Liver (tissue), 9 donors: Measurements from ENCODE around the gene ASTN1. TPM values are rescaled to one million over a fixed set of nuclear protein-coding genes. Genes with fewer than 3 reads are reported as not detected.

Experiments used
- DNase-seq: peaks from one replicate; pipeline ENCODE4 v3.0.0-alpha.2; 2017; ENCODE audit warnings: low spot score
- H3K27ac ChIP-seq, 2 donors: one replicate each; pipeline ENCODE4 v1.7.0; 2013; ENCODE audit warnings: inconsistent platforms in 2 of 2, low read length in 2 of 2, control low read depth in 1 of 2, low read depth in 1 of 2, mild to moderate bottlenecking in 1 of 2
- H3K27me3 ChIP-seq, 4 donors: one replicate each; pipeline versions ENCODE4 v1.6.1 to v1.7.0; 2013; ENCODE audit warnings: low read length in 3 of 4, inconsistent platforms in 1 of 4, mild to moderate bottlenecking in 1 of 4, moderate library complexity in 1 of 4; ENCODE audit not compliant: control insufficient read depth in 4 of 4, insufficient read depth in 4 of 4
- H3K36me3 ChIP-seq, 4 donors: one replicate each; pipeline versions ENCODE4 v1.6.1 to v1.7.0; 2013; ENCODE audit warnings: low read length in 3 of 4, mild to moderate bottlenecking in 3 of 4, low read depth in 1 of 4, moderate library complexity in 1 of 4; ENCODE audit not compliant: control insufficient read depth in 4 of 4, insufficient read depth in 3 of 4
- H3K4me1 ChIP-seq, 4 donors: one replicate each; pipeline versions ENCODE4 v1.6.1 to v1.7.0; 2013; ENCODE audit warnings: low read length in 3 of 4, mild to moderate bottlenecking in 3 of 4, moderate library complexity in 1 of 4; ENCODE audit not compliant: control insufficient read depth in 4 of 4, insufficient read depth in 4 of 4
- H3K4me3 ChIP-seq, 3 donors: one replicate each; pipeline versions ENCODE4 v1.6.1 to v1.7.0; 2013; ENCODE audit warnings: low read length in 3 of 3, control low read depth in 1 of 3, low read depth in 1 of 3, mild to moderate bottlenecking in 1 of 3
- H3K9ac ChIP-seq, 2 donors: one replicate each; pipeline ENCODE4 v1.7.0; 2013; ENCODE audit warnings: low read length in 2 of 2, mild to moderate bottlenecking in 2 of 2, moderate library complexity in 2 of 2, control low read depth in 1 of 2, low read depth in 1 of 2
- H3K9me3 ChIP-seq, 4 donors: one replicate each; pipeline versions ENCODE4 v1.6.1 to v1.7.0; 2013; ENCODE audit warnings: low read length in 3 of 4; ENCODE audit not compliant: control insufficient read depth in 4 of 4
- FOXA2 ChIP-seq: IDR thresholded peaks from 2 replicates; pipeline ENCODE4 v1.6.1; 2016; ENCODE audit warnings: antibody characterized with exemption
- GABPA ChIP-seq, 2 donors: IDR thresholded peaks in 1 of 2; conservative IDR thresholded peaks in 1 of 2; 2 replicates each; pipeline ENCODE4 v1.6.1; 2016; ENCODE audit warnings: antibody characterized with exemption in 2 of 2, mild to moderate bottlenecking in 1 of 2, moderate library complexity in 1 of 2
- HNF4G ChIP-seq: IDR thresholded peaks from 2 replicates; pipeline ENCODE4 v1.6.1; 2016; ENCODE audit warnings: antibody characterized with exemption
- NR2F2 ChIP-seq: IDR thresholded peaks from 2 replicates; pipeline ENCODE4 v1.6.1; 2016; ENCODE audit warnings: antibody characterized with exemption
- RAD21 ChIP-seq, 2 donors: IDR thresholded peaks; 2 replicates each; pipeline ENCODE4 v1.6.1; 2016; ENCODE audit warnings: antibody characterized with exemption in 2 of 2, mild to moderate bottlenecking in 2 of 2
- SP1 ChIP-seq: IDR thresholded peaks from 2 replicates; pipeline ENCODE4 v1.6.1; 2018; ENCODE audit warnings: antibody characterized with exemption, mild to moderate bottlenecking
- TAF1 ChIP-seq: conservative IDR thresholded peaks from 2 replicates; pipeline ENCODE4 v1.6.1; 2016; ENCODE audit warnings: antibody characterized with exemption, mild to moderate bottlenecking
- YY1 ChIP-seq: IDR thresholded peaks from 2 replicates; pipeline ENCODE4 v1.6.1; 2016; ENCODE audit warnings: antibody characterized with exemption, mild to moderate bottlenecking
- ZBTB33 ChIP-seq: IDR thresholded peaks from 2 replicates; pipeline ENCODE4 v1.6.1; 2016; ENCODE audit warnings: antibody characterized with exemption
- WGBS: extraction: QIAGEN DNeasy Blood & Tissue Kit; methylation state at CpG from one replicate; pipeline ENCODE4 v1.1.7; 2013; 5-methylcytosine and 5-hydroxymethylcytosine counted together
- polyA plus RNA-seq, 2 donors: library from polyadenylated mRNA; stranded (reverse) in 1 of 2; unstranded in 1 of 2; fragments of 200-250 nt in 1 of 2; fragments of >200 nt in 1 of 2; fragmentation: Nextera tagmentation in 1 of 2; extraction: Ambion mirVana in 1 of 2; gene quantifications; one replicate each; pipeline versions ENCODE4 v1.2.1 to v1.2.3, GENCODE V29; 2013 to 2015
- total RNA-seq, 2 donors: library from RNA; depleted of rRNA; stranded (reverse); fragments of >200 nt; gene quantifications; one replicate each; pipeline ENCODE4 v1.2.3, GENCODE V29; 2014
- TF ChIP-seq, protein P1 (sequence below): IDR thresholded peaks from 2 replicates; pipeline ENCODE4 v1.6.1; 2016; ENCODE audit warnings: antibody characterized with exemption, mild to moderate bottlenecking
- donor health status: healthy.
- donor health status: healthy.
- donor health status: healthy.
- donor health status: healthy.
- donor health status: healthy.

ASTN1 gene
- total and polyA plus RNA-seq, 4 donors, result 0.10 to 0.28 (median 0.18) TPM

GRCh38 chr1:177048314-177049069, 116.0 kb downstream of the ASTN1 start:
- no peak for TF ChIP-seq HNF4G
- TF ChIP-seq NR2F2, result no peak
- TF ChIP-seq GABPA (IDR thresholded peaks at IDR 0.05 in 1 of 2, conservative IDR thresholded peaks at IDR 0.05 in 1 of 2), result no peak
- no peak for TF ChIP-seq YY1
- no peak for TF ChIP-seq TAF1
- no peak for TF ChIP-seq FOXA2
- TF ChIP-seq, protein P1, sequence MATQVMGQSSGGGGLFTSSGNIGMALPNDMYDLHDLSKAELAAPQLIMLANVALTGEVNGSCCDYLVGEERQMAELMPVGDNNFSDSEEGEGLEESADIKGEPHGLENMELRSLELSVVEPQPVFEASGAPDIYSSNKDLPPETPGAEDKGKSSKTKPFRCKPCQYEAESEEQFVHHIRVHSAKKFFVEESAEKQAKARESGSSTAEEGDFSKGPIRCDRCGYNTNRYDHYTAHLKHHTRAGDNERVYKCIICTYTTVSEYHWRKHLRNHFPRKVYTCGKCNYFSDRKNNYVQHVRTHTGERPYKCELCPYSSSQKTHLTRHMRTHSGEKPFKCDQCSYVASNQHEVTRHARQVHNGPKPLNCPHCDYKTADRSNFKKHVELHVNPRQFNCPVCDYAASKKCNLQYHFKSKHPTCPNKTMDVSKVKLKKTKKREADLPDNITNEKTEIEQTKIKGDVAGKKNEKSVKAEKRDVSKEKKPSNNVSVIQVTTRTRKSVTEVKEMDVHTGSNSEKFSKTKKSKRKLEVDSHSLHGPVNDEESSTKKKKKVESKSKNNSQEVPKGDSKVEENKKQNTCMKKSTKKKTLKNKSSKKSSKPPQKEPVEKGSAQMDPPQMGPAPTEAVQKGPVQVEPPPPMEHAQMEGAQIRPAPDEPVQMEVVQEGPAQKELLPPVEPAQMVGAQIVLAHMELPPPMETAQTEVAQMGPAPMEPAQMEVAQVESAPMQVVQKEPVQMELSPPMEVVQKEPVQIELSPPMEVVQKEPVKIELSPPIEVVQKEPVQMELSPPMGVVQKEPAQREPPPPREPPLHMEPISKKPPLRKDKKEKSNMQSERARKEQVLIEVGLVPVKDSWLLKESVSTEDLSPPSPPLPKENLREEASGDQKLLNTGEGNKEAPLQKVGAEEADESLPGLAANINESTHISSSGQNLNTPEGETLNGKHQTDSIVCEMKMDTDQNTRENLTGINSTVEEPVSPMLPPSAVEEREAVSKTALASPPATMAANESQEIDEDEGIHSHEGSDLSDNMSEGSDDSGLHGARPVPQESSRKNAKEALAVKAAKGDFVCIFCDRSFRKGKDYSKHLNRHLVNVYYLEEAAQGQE, result no peak

GRCh38 chr1:177045151-177045550, 119.4 kb downstream of the ASTN1 start:
- Histone ChIP-seq H3K27ac (no peak overlapping the region), H3K9me3 (no peaks in the 10 kb centered on the region), H3K9ac (no peak overlapping the region), H3K4me3 (no peak overlapping the region), H3K27me3 (peaks cover 0 to 4% (median 0%) of the 10 kb centered on the region in 4 donors), H3K36me3 (no peaks in the 10 kb centered on the region), H3K4me1 (no peaks in the 10 kb centered on the region)
- WGBS, result 64% methylated on average over 3 of the region's 3 CpGs
- DNase-seq, result no peak
- TF ChIP-seq ZBTB33 (no peak), FOXA2 (no peak), SP1 (no peak), RAD21 (IDR thresholded peaks at IDR 0.05) (no peak)
- TF ChIP-seq, protein P1, result no peak

More at GRCh38 chr1:177048314-177049069, 116.0 kb downstream of the ASTN1 start:
- Histone ChIP-seq H3K27ac (no peak overlapping the region), H3K36me3 (no peaks in the 10 kb centered on the region), H3K9ac (no peak overlapping the region), H3K4me1 (no peaks in the 10 kb centered on the region), H3K4me3 (no peak overlapping the region), H3K27me3 (peaks cover 0 to 4% (median 0%) of the 10 kb centered on the region in 4 donors), H3K9me3 (no peaks in the 10 kb centered on the region)
- DNase-seq, result no peak
- 62% methylated on average over 4 of the region's 4 CpGs for WGBS
